ENCODE results near the gene ASB16.
"Not testable (repeated sequence)": the region's sequence is repeated elsewhere in the genome, so short reads cannot be mapped to it uniquely, and the experiment has no call there.

The ASB16 gene

GRCh38 chr17:44170499-44171201, at the start of gene ASB16:
Gene ASB16 (plus strand): TSS chr17:44170704. CDS start chr17:44170790, 86 bp downstream.
- DNase-seq, result peak; percentile 27

GRCh38 chr17:44120851-44121605, 49.5 kb upstream of the ASB16 start:
- no peak for DNase-seq

- DNase-seq, result no peak
Observed at GRCh38 chr17:44121997-44122815, 48.3 kb upstream of the ASB16 start.

- DNase-seq, result no peak
Observed at GRCh38 chr17:44122816-44123355, 47.6 kb upstream of the ASB16 start.

- peak; percentile 89 for DNase-seq
Observed at GRCh38 chr17:44123356-44124117, 47.0 kb upstream of the ASB16 start, which contains the start of gene HDAC5. Gene HDAC5 (minus strand): TSS chr17:44123641. CDS start chr17:44117515, 6,126 bp downstream.

GRCh38 chr17:44124118-44124438, 46.4 kb upstream of the ASB16 start:
- DNase-seq, result no peak

- no peak for DNase-seq
Observed at GRCh38 chr17:44128383-44128782, 42.1 kb upstream of the ASB16 start.

GRCh38 chr17:44130693-44131349, 39.7 kb upstream of the ASB16 start:
- DNase-seq, result no peak

GRCh38 chr17:44131372-44131771, 39.1 kb upstream of the ASB16 start:
- not testable (repeated sequence) for DNase-seq

GRCh38 chr17:44132275-44132821, 38.2 kb upstream of the ASB16 start:
- DNase-seq, result no peak

- no peak for DNase-seq
Observed at GRCh38 chr17:44133918-44134476, 36.5 kb upstream of the ASB16 start.

GRCh38 chr17:44134752-44135568, 35.5 kb upstream of the ASB16 start:
- no peak for DNase-seq

GRCh38 chr17:44137891-44138709, 32.4 kb upstream of the ASB16 start:
- peak; percentile 92 for DNase-seq

- not testable (repeated sequence) for DNase-seq
Observed at GRCh38 chr17:44143921-44144320, 26.6 kb upstream of the ASB16 start.

- no peak for DNase-seq
Observed at GRCh38 chr17:44144966-44145739, 25.4 kb upstream of the ASB16 start.

GRCh38 chr17:44146375-44147346, 23.8 kb upstream of the ASB16 start:
- no peak for DNase-seq

GRCh38 chr17:44147812-44148211, 22.7 kb upstream of the ASB16 start:
- DNase-seq, result no peak

Measured in NCI-H2227 treated with DMSO at 0.1 percent for 48 hours (cell line).